Measurements from ENCODE around the gene RAB11FIP4. TPM values are rescaled to one million over a fixed set of nuclear protein-coding genes. Genes with fewer than 3 reads are reported as not detected.

RAB11FIP4 gene
- total and polyA plus RNA-seq, 2 of the 13 experiments (the other 11 are each of a cell fraction or from before 2014, with no cell fraction given): 28.0 to 89.3 TPM

DNA sequence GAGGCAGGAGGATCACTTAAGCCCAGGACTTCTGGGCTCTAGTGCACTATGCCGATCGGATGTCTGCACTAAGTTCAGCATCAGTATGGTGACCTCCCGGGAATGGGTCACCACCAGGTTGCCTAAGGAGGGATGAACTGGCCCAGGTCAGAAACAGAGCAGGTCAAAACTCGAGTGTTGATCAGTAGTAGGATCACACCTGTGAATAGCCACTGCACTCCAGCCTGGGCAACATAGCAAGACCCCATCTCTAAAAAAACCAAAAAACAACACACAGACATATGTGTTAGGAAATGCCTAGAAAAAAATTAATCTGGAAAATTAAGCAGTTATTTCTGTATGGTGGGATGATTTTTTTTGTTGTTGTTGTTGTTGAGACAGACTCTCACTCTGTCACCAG is 127.0 kb downstream of the RAB11FIP4 start:
- no peak overlapping the region for H2AFZ ChIP-seq (ENCODE audit: low read length)
- peaks cover 33% of the 10 kb centered on the region for H3K79me2 ChIP-seq (ENCODE audit: insufficient read depth, low read length)
- no peak overlapping the region for H3K9ac ChIP-seq (ENCODE audit: insufficient read depth, low read depth, low read length)
- H3K27me3 ChIP-seq (ENCODE audit: control insufficient read depth in 1 of 2, insufficient read depth in 2 of 2, low read length in 2 of 2): no peaks in the 10 kb centered on the region
- H3K4me2 ChIP-seq (ENCODE audit: low read depth, low read length): no peak overlapping the region
- FAIRE-seq (no peak), DNase-seq (ENCODE audit: low spot score) (no peak), ATAC-seq (no peak)
- CTCF ChIA-PET (ENCODE audit: low intra/inter-chr PET ratio, low total read pairs): interaction anchor here (1.4 to 2.8 kb wide), 4 partner anchors 72 to 129 kb away, joined by 5 to 34 read pairs (median 6); no protein-coding TSS in a partner anchor
- WGBS (ENCODE audit: low lambda C conversion rate): 97% methylated on average over 2 of the region's 4 CpGs
- intact Hi-C loops (cut with micrococcal nuclease; ENCODE audit: unreplicated experiment) (no loop called here), in situ Hi-C loops (cut with HindIII; ENCODE audit: extremely low pct_ligation_motif_present, low pct_unique_long_range_greater_than_20kb) (no loop called here)
- H3K9me3 ChIP-seq (ENCODE audit: low read length): no peaks in the 10 kb centered on the region
- TF ChIP-seq KDM1A (CRISPR knock-in tag; IDR thresholded peaks at IDR 0.05): no peak
- no peak for TF ChIP-seq FOXJ3 (CRISPR knock-in tag; IDR thresholded peaks at IDR 0.05; ENCODE audit: borderline replicate concordance)
- no peak for TF ChIP-seq MZF1 (CRISPR knock-in tag; IDR thresholded peaks at IDR 0.05; ENCODE audit: borderline replicate concordance)
- TF ChIP-seq ZNF121 (CRISPR knock-in tag; IDR thresholded peaks at IDR 0.05): peak; percentile 76
- no peaks in the 10 kb centered on the region; the same call in 1 of the 2 replicates for H4K20me1 ChIP-seq (ENCODE audit: insufficient read depth, low read length)
- POLR2A ChIA-PET: interaction anchor here (2.0 kb wide), 1 partner anchor 31 kb away, joined by 8 read pairs; no protein-coding TSS in a partner anchor
- H3K4me3 ChIP-seq (replicated peaks in 1 of 3; ENCODE audit: insufficient read depth in 1 of 3, low read depth in 2 of 3, low read length in 3 of 3): no peak overlapping the region
- H3K4me1 ChIP-seq (ENCODE audit: insufficient read depth, low read length): peaks cover 23% of the 10 kb centered on the region
- H3K36me3 ChIP-seq (replicated peaks in 1 of 2; ENCODE audit: control insufficient read depth in 1 of 2, insufficient read depth in 2 of 2, low read length in 2 of 2): peaks cover 20 to 51% of the 10 kb centered on the region in 2 experiments
- H3K27ac ChIP-seq (ENCODE audit: extremely low read length, insufficient read depth, low read length): no peak overlapping the region
- no TSS peak for BruUV-seq (replicated peaks)

GRCh38 chr17:31521632-31522283 is 130.3 kb downstream of the RAB11FIP4 start:
- DNase-seq (ENCODE audit: low spot score) (no peak), ATAC-seq (no peak), FAIRE-seq (no peak)
- Histone ChIP-seq H3K4me2 (ENCODE audit: low read depth, low read length) (no peak overlapping the region), H3K4me1 (ENCODE audit: insufficient read depth, low read length) (peaks cover 13% of the 10 kb centered on the region), H3K9me3 (ENCODE audit: low read length) (no peaks in the 10 kb centered on the region), H3K27me3 (ENCODE audit: control insufficient read depth in 1 of 2, insufficient read depth in 2 of 2, low read length in 2 of 2) (no peaks in the 10 kb centered on the region), H4K20me1 (ENCODE audit: insufficient read depth, low read length) (no peaks in the 10 kb centered on the region; the same call in 1 of the 2 replicates), H3K4me3 (replicated peaks in 1 of 3; ENCODE audit: insufficient read depth in 1 of 3, low read depth in 2 of 3, low read length in 3 of 3) (no peak overlapping the region), H3K36me3 (replicated peaks in 1 of 2; ENCODE audit: control insufficient read depth in 1 of 2, insufficient read depth in 2 of 2, low read length in 2 of 2) (peaks cover 29 to 54% of the 10 kb centered on the region in 2 experiments), H2AFZ (ENCODE audit: low read length) (no peak overlapping the region), H3K79me2 (ENCODE audit: insufficient read depth, low read length) (peaks cover 7% of the 10 kb centered on the region), H3K27ac (ENCODE audit: extremely low read length, insufficient read depth, low read length) (no peak overlapping the region), H3K9ac (ENCODE audit: insufficient read depth, low read depth, low read length) (no peak overlapping the region)
- 91% methylated on average over 13 of the region's 13 CpGs for WGBS (ENCODE audit: low lambda C conversion rate)
- ChIA-PET CTCF (ENCODE audit: low intra/inter-chr PET ratio, low total read pairs) (interaction anchor here (1.5 kb wide), 1 partner anchor 84 kb away, joined by 6 read pairs; no protein-coding TSS in a partner anchor), POLR2A (interaction anchor here (1.2 kb wide), 1 partner anchor 10 kb away, joined by 3 read pairs; no protein-coding TSS in a partner anchor)
- in situ Hi-C loops (cut with HindIII; ENCODE audit: extremely low pct_ligation_motif_present, low pct_unique_long_range_greater_than_20kb) (no loop called here), intact Hi-C loops (cut with micrococcal nuclease; ENCODE audit: unreplicated experiment) (no loop called here)
- BruUV-seq (replicated peaks): no TSS peak
- TF ChIP-seq STAG1 (CRISPR knock-in tag; IDR thresholded peaks at IDR 0.05) (0 out of 2 replicates have a peak, but pooled peaks have one; percentile 11), HNF4G (IDR thresholded peaks at IDR 0.05; ENCODE audit: borderline replicate concordance, low read depth, low read length) (peak; percentile 50; the same call in 1 of the 2 replicates), HNF4G (CRISPR knock-in tag; IDR thresholded peaks at IDR 0.05; ENCODE audit: borderline replicate concordance, low read depth) (no peak), ZNF281 (CRISPR knock-in tag; IDR thresholded peaks at IDR 0.05; ENCODE audit: borderline replicate concordance) (peak; percentile 88), TARDBP (CRISPR knock-in tag; IDR thresholded peaks at IDR 0.05) (no peak), POLR2G (IDR thresholded peaks at IDR 0.05; ENCODE audit: low read depth, low read length) (no peak), HNF4A (CRISPR knock-in tag; IDR thresholded peaks at IDR 0.05) (peak; percentile 54)
- TF ChIP-seq, protein P1, sequence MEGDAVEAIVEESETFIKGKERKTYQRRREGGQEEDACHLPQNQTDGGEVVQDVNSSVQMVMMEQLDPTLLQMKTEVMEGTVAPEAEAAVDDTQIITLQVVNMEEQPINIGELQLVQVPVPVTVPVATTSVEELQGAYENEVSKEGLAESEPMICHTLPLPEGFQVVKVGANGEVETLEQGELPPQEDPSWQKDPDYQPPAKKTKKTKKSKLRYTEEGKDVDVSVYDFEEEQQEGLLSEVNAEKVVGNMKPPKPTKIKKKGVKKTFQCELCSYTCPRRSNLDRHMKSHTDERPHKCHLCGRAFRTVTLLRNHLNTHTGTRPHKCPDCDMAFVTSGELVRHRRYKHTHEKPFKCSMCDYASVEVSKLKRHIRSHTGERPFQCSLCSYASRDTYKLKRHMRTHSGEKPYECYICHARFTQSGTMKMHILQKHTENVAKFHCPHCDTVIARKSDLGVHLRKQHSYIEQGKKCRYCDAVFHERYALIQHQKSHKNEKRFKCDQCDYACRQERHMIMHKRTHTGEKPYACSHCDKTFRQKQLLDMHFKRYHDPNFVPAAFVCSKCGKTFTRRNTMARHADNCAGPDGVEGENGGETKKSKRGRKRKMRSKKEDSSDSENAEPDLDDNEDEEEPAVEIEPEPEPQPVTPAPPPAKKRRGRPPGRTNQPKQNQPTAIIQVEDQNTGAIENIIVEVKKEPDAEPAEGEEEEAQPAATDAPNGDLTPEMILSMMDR (CRISPR knock-in tag; IDR thresholded peaks at IDR 0.05): peak; percentile 35
- TF ChIP-seq, protein P2, sequence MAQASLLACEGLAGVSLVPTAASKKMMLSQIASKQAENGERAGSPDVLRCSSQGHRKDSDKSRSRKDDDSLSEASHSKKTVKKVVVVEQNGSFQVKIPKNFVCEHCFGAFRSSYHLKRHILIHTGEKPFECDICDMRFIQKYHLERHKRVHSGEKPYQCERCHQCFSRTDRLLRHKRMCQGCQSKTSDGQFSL (CRISPR knock-in tag; IDR thresholded peaks at IDR 0.05): peak; percentile 58; the same call in 1 of the 2 replicates

Measured in HepG2 (cell line).